Measurements from ENCODE around the gene ABCG1. TPM values are rescaled to one million over a fixed set of nuclear protein-coding genes. Genes with fewer than 3 reads are reported as not detected.

Gene ABCG1
- total and polyA plus RNA-seq, 2 experiments from 2014 or later: 1.3 to 4.4 TPM

GRCh38 chr21:42207426-42207825 lies 11.5 kb upstream of the ABCG1 start:
- Histone ChIP-seq H4K20me1 (replicated peaks; ENCODE audit: insufficient read depth) (no peaks in the 10 kb centered on the region), H3K79me2 (replicated peaks; ENCODE audit: insufficient read depth) (no peaks in the 10 kb centered on the region), H2AFZ (no peak overlapping the region), H3K4me2 (no peak overlapping the region), H3K4me1 (ENCODE audit: insufficient read depth) (no peaks in the 10 kb centered on the region), H3K9me2 (ENCODE audit: insufficient read depth) (peaks cover 5% of the 10 kb centered on the region; the same call in 1 of the 2 replicates), H3K4me3 (no peak overlapping the region), H3K27ac (ENCODE audit: low read depth) (no peak overlapping the region), H3K36me3 (ENCODE audit: insufficient read depth) (no peaks in the 10 kb centered on the region), H3F3A (replicated peaks; ENCODE audit: low read depth) (no peaks in the 10 kb centered on the region), H3K27me3 (ENCODE audit: insufficient read depth) (no peaks in the 10 kb centered on the region)
- H3K4me1 Mint-ChIP-seq: peaks cover 14% of the 10 kb centered on the region
- no peak for DNase-seq (ENCODE audit: low spot score)
- TF ChIP-seq POLR2AphosphoS5 (IDR thresholded peaks at IDR 0.05; ENCODE audit: low read depth) (no peak), EZH2 (IDR thresholded peaks at IDR 0.05; ENCODE audit: low read depth, unreplicated experiment) (no peak), EZH2phosphoT487 (IDR thresholded peaks at IDR 0.05; ENCODE audit: unreplicated experiment) (no peak), ZNF114 (CRISPR knock-in tag; IDR thresholded peaks at IDR 0.05) (no peak), JUNB (IDR thresholded peaks at IDR 0.05; ENCODE audit: unreplicated experiment) (no peak), NANOG (IDR thresholded peaks at IDR 0.05; ENCODE audit: borderline replicate concordance) (no peak), ETS1 (IDR thresholded peaks at IDR 0.05) (no peak), ZNF462 (CRISPR knock-in tag; IDR thresholded peaks at IDR 0.05) (no peak), CREB1 (CRISPR knock-in tag; IDR thresholded peaks at IDR 0.05; ENCODE audit: low read depth) (no peak), ZNF331 (CRISPR knock-in tag; IDR thresholded peaks at IDR 0.05; ENCODE audit: low read depth) (no peak), STAT1 (IDR thresholded peaks at IDR 0.05; ENCODE audit: unreplicated experiment) (no peak)
- TF ChIP-seq, protein P1, sequence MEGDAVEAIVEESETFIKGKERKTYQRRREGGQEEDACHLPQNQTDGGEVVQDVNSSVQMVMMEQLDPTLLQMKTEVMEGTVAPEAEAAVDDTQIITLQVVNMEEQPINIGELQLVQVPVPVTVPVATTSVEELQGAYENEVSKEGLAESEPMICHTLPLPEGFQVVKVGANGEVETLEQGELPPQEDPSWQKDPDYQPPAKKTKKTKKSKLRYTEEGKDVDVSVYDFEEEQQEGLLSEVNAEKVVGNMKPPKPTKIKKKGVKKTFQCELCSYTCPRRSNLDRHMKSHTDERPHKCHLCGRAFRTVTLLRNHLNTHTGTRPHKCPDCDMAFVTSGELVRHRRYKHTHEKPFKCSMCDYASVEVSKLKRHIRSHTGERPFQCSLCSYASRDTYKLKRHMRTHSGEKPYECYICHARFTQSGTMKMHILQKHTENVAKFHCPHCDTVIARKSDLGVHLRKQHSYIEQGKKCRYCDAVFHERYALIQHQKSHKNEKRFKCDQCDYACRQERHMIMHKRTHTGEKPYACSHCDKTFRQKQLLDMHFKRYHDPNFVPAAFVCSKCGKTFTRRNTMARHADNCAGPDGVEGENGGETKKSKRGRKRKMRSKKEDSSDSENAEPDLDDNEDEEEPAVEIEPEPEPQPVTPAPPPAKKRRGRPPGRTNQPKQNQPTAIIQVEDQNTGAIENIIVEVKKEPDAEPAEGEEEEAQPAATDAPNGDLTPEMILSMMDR (conservative IDR thresholded peaks at IDR 0.05; ENCODE audit: low read depth in 2 of 2): no peak
- TF ChIP-seq, protein P2, sequence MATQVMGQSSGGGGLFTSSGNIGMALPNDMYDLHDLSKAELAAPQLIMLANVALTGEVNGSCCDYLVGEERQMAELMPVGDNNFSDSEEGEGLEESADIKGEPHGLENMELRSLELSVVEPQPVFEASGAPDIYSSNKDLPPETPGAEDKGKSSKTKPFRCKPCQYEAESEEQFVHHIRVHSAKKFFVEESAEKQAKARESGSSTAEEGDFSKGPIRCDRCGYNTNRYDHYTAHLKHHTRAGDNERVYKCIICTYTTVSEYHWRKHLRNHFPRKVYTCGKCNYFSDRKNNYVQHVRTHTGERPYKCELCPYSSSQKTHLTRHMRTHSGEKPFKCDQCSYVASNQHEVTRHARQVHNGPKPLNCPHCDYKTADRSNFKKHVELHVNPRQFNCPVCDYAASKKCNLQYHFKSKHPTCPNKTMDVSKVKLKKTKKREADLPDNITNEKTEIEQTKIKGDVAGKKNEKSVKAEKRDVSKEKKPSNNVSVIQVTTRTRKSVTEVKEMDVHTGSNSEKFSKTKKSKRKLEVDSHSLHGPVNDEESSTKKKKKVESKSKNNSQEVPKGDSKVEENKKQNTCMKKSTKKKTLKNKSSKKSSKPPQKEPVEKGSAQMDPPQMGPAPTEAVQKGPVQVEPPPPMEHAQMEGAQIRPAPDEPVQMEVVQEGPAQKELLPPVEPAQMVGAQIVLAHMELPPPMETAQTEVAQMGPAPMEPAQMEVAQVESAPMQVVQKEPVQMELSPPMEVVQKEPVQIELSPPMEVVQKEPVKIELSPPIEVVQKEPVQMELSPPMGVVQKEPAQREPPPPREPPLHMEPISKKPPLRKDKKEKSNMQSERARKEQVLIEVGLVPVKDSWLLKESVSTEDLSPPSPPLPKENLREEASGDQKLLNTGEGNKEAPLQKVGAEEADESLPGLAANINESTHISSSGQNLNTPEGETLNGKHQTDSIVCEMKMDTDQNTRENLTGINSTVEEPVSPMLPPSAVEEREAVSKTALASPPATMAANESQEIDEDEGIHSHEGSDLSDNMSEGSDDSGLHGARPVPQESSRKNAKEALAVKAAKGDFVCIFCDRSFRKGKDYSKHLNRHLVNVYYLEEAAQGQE (IDR thresholded peaks at IDR 0.05; ENCODE audit: unreplicated experiment): no peak
- no peak overlapping the region for H3K4me3 Mint-ChIP-seq
- H3K36me3 Mint-ChIP-seq (ENCODE audit: low read depth): no peaks in the 10 kb centered on the region; the same call in 1 of the 3 replicates
- ATAC-seq: no peak
- peaks cover 6% of the 10 kb centered on the region for H3K27me3 Mint-ChIP-seq (ENCODE audit: insufficient read depth, low read depth, poor library complexity)
- no peak overlapping the region for H3K27ac Mint-ChIP-seq
- H3K9me3 Mint-ChIP-seq: peaks cover 14% of the 10 kb centered on the region; the same call in 2 of the 3 replicates

All from GM23338 (cell line).